ENCODE data around the gene CEMIP. TPM values are rescaled to one million over a fixed set of nuclear protein-coding genes. Genes with fewer than 3 reads are reported as not detected.

CEMIP gene
- polyA plus RNA-seq, 1 experiment: 221 TPM

GRCh38 chr15:80790236-80790635, 11.1 kb downstream of the CEMIP start:
- POLR2A ChIA-PET: interaction anchor here (0.6 to 1.0 kb wide), 2 partner anchors 11 to 17 kb away, joined by 3 to 5 read pairs; partner anchors contain the start of gene CEMIP
- Histone ChIP-seq H3K4me3 (ENCODE audit: low read depth, low read length) (no peak overlapping the region), H3K9me3 (ENCODE audit: control insufficient read depth, insufficient read depth, low read length) (no peaks in the 10 kb centered on the region), H3K27me3 (ENCODE audit: control insufficient read depth, insufficient read depth, low read length) (no peaks in the 10 kb centered on the region), H3K27ac (ENCODE audit: low read depth, low read length) (no peak overlapping the region)
- DNase-seq (ENCODE audit: low read depth, low spot score): no peak
- CTCF ChIA-PET: interaction anchor here (1.1 to 1.3 kb wide), 2 partner anchors 11 to 334 kb away, joined by 6 to 10 read pairs; partner anchors contain the start of gene CEMIP
- no peak for TF ChIP-seq CTCF (IDR thresholded peaks at IDR 0.05; ENCODE audit: low read depth, low read length)

GRCh38 chr15:80791004-80791403, 11.8 kb downstream of the CEMIP start:
- Histone ChIP-seq H3K27ac (ENCODE audit: low read depth, low read length) (no peak overlapping the region), H3K27me3 (ENCODE audit: control insufficient read depth, insufficient read depth, low read length) (no peaks in the 10 kb centered on the region), H3K4me3 (ENCODE audit: low read depth, low read length) (no peak overlapping the region), H3K9me3 (ENCODE audit: control insufficient read depth, insufficient read depth, low read length) (no peaks in the 10 kb centered on the region)
- ChIA-PET POLR2A (no interaction called here), CTCF (interaction anchor here (0.7 to 2.5 kb wide), 2 partner anchors 10 to 223 kb away, joined by 3 to 10 read pairs; no protein-coding TSS in a partner anchor)
- no peak for DNase-seq (ENCODE audit: low read depth, low spot score)
- no peak for TF ChIP-seq CTCF (IDR thresholded peaks at IDR 0.05; ENCODE audit: low read depth, low read length)

- H3K27me3 ChIP-seq (ENCODE audit: control insufficient read depth, insufficient read depth, low read length): no peaks in the 10 kb centered on the region
- H3K4me3 ChIP-seq (ENCODE audit: low read depth, low read length): no peak overlapping the region
- no peak for DNase-seq (ENCODE audit: low read depth, low spot score)
- ChIA-PET POLR2A (no interaction called here), CTCF (no interaction called here)
- TF ChIP-seq CTCF (IDR thresholded peaks at IDR 0.05; ENCODE audit: low read depth, low read length): no peak
- no peak overlapping the region for H3K27ac ChIP-seq (ENCODE audit: low read depth, low read length)
- H3K9me3 ChIP-seq (ENCODE audit: control insufficient read depth, insufficient read depth, low read length): no peaks in the 10 kb centered on the region
These were observed 17.2 kb downstream of the CEMIP start for GRCh38 chr15:80796407-80796806.

- Histone ChIP-seq H3K9me3 (ENCODE audit: control insufficient read depth, insufficient read depth, low read length) (no peaks in the 10 kb centered on the region), H3K27ac (ENCODE audit: low read depth, low read length) (no peak overlapping the region), H3K27me3 (ENCODE audit: control insufficient read depth, insufficient read depth, low read length) (no peaks in the 10 kb centered on the region), H3K4me3 (ENCODE audit: low read depth, low read length) (no peak overlapping the region)
- ChIA-PET CTCF (interaction anchor here (0.6 to 0.8 kb wide), 2 partner anchors 20 to 171 kb away, joined by 3 read pairs; partner anchors contain the start of gene CEMIP), POLR2A (interaction anchor here (0.6 to 1.9 kb wide), 2 partner anchors 8 to 20 kb away, joined by 3 to 4 read pairs; partner anchors contain the start of gene CEMIP)
- no peak for DNase-seq (ENCODE audit: low read depth, low spot score)
- no peak for TF ChIP-seq CTCF (IDR thresholded peaks at IDR 0.05; ENCODE audit: low read depth, low read length)
These were observed 19.7 kb downstream of the CEMIP start for GRCh38 chr15:80798911-80799310.

- DNase-seq (ENCODE audit: low read depth, low spot score): no peak
- no peaks in the 10 kb centered on the region for H3K9me3 ChIP-seq (ENCODE audit: control insufficient read depth, insufficient read depth, low read length)
- TF ChIP-seq CTCF (IDR thresholded peaks at IDR 0.05; ENCODE audit: low read depth, low read length): no peak
- no peaks in the 10 kb centered on the region for H3K27me3 ChIP-seq (ENCODE audit: control insufficient read depth, insufficient read depth, low read length)
- H3K27ac ChIP-seq (ENCODE audit: low read depth, low read length): no peak overlapping the region
- ChIA-PET POLR2A (interaction anchor here (1.9 kb wide), 1 partner anchor 21 kb away, joined by 4 read pairs; the partner anchor contains the start of gene CEMIP), CTCF (interaction anchor here (1.1 kb wide), 1 partner anchor 21 kb away, joined by 4 read pairs; the partner anchor contains the start of gene CEMIP)
- no peak overlapping the region for H3K4me3 ChIP-seq (ENCODE audit: low read depth, low read length)
These were observed 20.9 kb downstream of the CEMIP start for GRCh38 chr15:80800067-80800466.
